Measurements from ENCODE around the gene ATP2C2.

DNA sequence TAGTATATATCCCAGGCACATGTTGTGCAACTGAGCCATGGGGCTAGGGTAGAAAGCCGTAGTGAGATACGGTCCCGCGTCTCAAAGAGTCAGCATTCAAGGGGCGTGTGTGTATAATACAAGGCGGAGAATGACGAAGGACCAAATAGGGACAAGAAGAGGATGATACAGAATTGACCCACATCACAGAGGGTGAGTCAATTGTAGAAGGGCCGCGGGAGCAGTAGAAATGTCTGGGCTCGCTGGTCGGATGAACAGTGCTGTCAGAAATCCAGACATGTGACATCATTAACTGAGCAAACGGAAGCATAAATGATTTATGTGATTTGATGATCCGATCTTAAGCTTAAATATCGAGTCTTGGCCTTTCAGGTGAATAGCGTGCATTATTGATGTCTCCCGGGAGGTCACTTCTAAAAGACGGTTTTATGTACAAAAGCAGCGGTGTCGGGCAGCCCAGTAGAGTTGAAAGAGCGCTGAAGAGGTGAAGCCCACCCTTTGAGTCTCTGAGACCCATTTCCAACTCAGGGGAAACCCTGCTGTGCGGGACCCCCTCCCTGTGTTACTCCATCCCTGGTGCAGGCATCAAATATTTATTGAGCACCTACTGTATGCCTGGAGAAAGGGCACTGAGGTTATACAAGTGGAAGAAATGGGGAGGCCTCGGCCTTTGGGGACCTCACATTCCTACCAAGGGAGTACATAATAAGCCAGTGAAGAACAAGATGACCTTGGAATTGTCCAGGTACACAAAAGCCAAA lies 45.1 kb downstream of the ATP2C2 start:
- no peak for TF ChIP-seq POLR2A (IDR thresholded peaks at IDR 0.05)
- TF ChIP-seq, protein P1, sequence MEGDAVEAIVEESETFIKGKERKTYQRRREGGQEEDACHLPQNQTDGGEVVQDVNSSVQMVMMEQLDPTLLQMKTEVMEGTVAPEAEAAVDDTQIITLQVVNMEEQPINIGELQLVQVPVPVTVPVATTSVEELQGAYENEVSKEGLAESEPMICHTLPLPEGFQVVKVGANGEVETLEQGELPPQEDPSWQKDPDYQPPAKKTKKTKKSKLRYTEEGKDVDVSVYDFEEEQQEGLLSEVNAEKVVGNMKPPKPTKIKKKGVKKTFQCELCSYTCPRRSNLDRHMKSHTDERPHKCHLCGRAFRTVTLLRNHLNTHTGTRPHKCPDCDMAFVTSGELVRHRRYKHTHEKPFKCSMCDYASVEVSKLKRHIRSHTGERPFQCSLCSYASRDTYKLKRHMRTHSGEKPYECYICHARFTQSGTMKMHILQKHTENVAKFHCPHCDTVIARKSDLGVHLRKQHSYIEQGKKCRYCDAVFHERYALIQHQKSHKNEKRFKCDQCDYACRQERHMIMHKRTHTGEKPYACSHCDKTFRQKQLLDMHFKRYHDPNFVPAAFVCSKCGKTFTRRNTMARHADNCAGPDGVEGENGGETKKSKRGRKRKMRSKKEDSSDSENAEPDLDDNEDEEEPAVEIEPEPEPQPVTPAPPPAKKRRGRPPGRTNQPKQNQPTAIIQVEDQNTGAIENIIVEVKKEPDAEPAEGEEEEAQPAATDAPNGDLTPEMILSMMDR (IDR thresholded peaks at IDR 0.05), result no peak
- no peak for TF ChIP-seq EP300 (IDR thresholded peaks at IDR 0.05)
